GM18870 (cell line): Measurements from ENCODE around the gene COMTD1.
"Not testable (repeated sequence)": the region's sequence is repeated elsewhere in the genome, so short reads cannot be mapped to it uniquely, and the experiment has no call there.

Source experiments
- ATAC-seq: cut with Tn5 transposase; IDR thresholded peaks from one replicate; pipeline ENCODE4 v1.9.1; 2021; ENCODE audit warnings: moderate library complexity; ENCODE audit not compliant: unreplicated experiment

Gene COMTD1

GRCh38 chr10:75226095-75226494 is 9.7 kb downstream of the COMTD1 start:
- ATAC-seq = no peak

GRCh38 chr10:75223507-75223906 is 12.2 kb downstream of the COMTD1 start:
- no peak for ATAC-seq

GRCh38 chr10:75221492-75221891 is 14.3 kb downstream of the COMTD1 start:
- not testable (repeated sequence) for ATAC-seq

GRCh38 chr10:75220274-75220673 is 15.5 kb downstream of the COMTD1 start:
- no peak for ATAC-seq

- ATAC-seq = no peak
These were observed 23.4 kb downstream of the COMTD1 start for GRCh38 chr10:75212343-75212742.

- peak; percentile 2 for ATAC-seq
These were observed 24.6 kb downstream of the COMTD1 start for GRCh38 chr10:75211007-75211691.

GRCh38 chr10:75210282-75211006 is 25.3 kb downstream of the COMTD1 start, which contains the start of gene VDAC2:
VDAC2 (plus strand) TSS chr10:75210796; CDS start chr10:75211159, 363 bp downstream.
- peak; percentile 50 for ATAC-seq

- ATAC-seq = peak; percentile 59
These were observed 25.9 kb downstream of the COMTD1 start for GRCh38 chr10:75209921-75210281.

GRCh38 chr10:75209086-75209920 is 26.5 kb downstream of the COMTD1 start:
- ATAC-seq = peak; percentile 5

- no peak for ATAC-seq
These were observed 27.6 kb downstream of the COMTD1 start for GRCh38 chr10:75208181-75208580.

GRCh38 chr10:75207857-75208144 is 28.0 kb downstream of the COMTD1 start:
- ATAC-seq = no peak

GRCh38 chr10:75207079-75207856 is 28.5 kb downstream of the COMTD1 start:
- ATAC-seq = no peak

- not testable (repeated sequence) for ATAC-seq
These were observed 29.1 kb downstream of the COMTD1 start for GRCh38 chr10:75206638-75207037.

- ATAC-seq = no peak
These were observed 29.8 kb downstream of the COMTD1 start for GRCh38 chr10:75205908-75206307.

- no peak for ATAC-seq
These were observed 32.0 kb downstream of the COMTD1 start for GRCh38 chr10:75203724-75204123.

GRCh38 chr10:75203046-75203620 is 32.6 kb downstream of the COMTD1 start:
- not testable (repeated sequence) for ATAC-seq

GRCh38 chr10:75202321-75203045 is 33.3 kb downstream of the COMTD1 start:
- no peak for ATAC-seq

GRCh38 chr10:75201793-75202307 is 33.9 kb downstream of the COMTD1 start:
- ATAC-seq = no peak

- ATAC-seq = not testable (repeated sequence)
These were observed 35.8 kb downstream of the COMTD1 start for GRCh38 chr10:75199949-75200348.

- no peak for ATAC-seq
These were observed 37.9 kb downstream of the COMTD1 start for GRCh38 chr10:75197906-75198305.
